HUES64 (cell line): ENCODE results near the gene BIN1.

ENCODE experiments used
- H3K27ac ChIP-seq: 2 replicates; pipeline ENCODE4 v1.7.0; 2013; ENCODE audit warnings: low read depth, low read length, inconsistent platforms
- H3K27me3 ChIP-seq: 2 replicates; pipeline ENCODE4 v1.6.1; 2013; ENCODE audit warnings: mild to moderate bottlenecking, low read length; ENCODE audit not compliant: insufficient read depth
- H3K36me3 ChIP-seq: 2 replicates; pipeline ENCODE4 v1.6.1; 2013; ENCODE audit warnings: mild to moderate bottlenecking, low read length; ENCODE audit not compliant: insufficient read depth
- H3K4me1 ChIP-seq: 2 replicates; pipeline ENCODE4 v1.6.1; 2013; ENCODE audit warnings: mild to moderate bottlenecking, low read length, moderate library complexity; ENCODE audit not compliant: insufficient read depth
- H3K4me3 ChIP-seq: 2 replicates; pipeline ENCODE4 v1.5.1; 2013; ENCODE audit warnings: mild to moderate bottlenecking, low read length, moderate library complexity
- H3K9ac ChIP-seq: 2 replicates; pipeline ENCODE4 v1.6.1; 2013; ENCODE audit warnings: mild to moderate bottlenecking, low read depth, low read length
- H3K9me3 ChIP-seq: 2 replicates; pipeline ENCODE4 v1.6.1; 2013; ENCODE audit warnings: low read depth, low read length; ENCODE audit not compliant: insufficient read depth
- WGBS: fragments of 150-250, 120-280 bp; methylation state at CpG from one replicate; pipeline ENCODE4 v1.1.7; 2013; ENCODE audit warnings: missing lambda C conversion rate; 5-methylcytosine and 5-hydroxymethylcytosine counted together

The BIN1 gene

GRCh38 chr2:127000194-127000593, 106.8 kb downstream of the BIN1 start:
- WGBS: 74% methylated on average over 3 of the region's 3 CpGs
- Histone ChIP-seq H3K9ac (no peak overlapping the region), H3K4me1 (peaks cover 6% of the 10 kb centered on the region), H3K9me3 (no peaks in the 10 kb centered on the region), H3K27ac (no peak overlapping the region), H3K4me3 (no peak overlapping the region), H3K36me3 (no peaks in the 10 kb centered on the region), H3K27me3 (no peaks in the 10 kb centered on the region)

- no peak overlapping the region for H3K4me3 ChIP-seq
- H3K4me1 ChIP-seq: no peaks in the 10 kb centered on the region
- no peaks in the 10 kb centered on the region for H3K27me3 ChIP-seq
- no peaks in the 10 kb centered on the region for H3K9me3 ChIP-seq
- no peaks in the 10 kb centered on the region for H3K36me3 ChIP-seq
- no peak overlapping the region for H3K9ac ChIP-seq
- 84% methylated on average over 5 of the region's 5 CpGs for WGBS
- H3K27ac ChIP-seq: no peak overlapping the region
Observed at GRCh38 chr2:126999106-126999756, 107.7 kb downstream of the BIN1 start.

- Histone ChIP-seq H3K4me1 (no peaks in the 10 kb centered on the region), H3K27me3 (no peaks in the 10 kb centered on the region), H3K4me3 (no peak overlapping the region), H3K9me3 (no peaks in the 10 kb centered on the region), H3K9ac (no peak overlapping the region), H3K27ac (no peak overlapping the region), H3K36me3 (no peaks in the 10 kb centered on the region)
Observed at GRCh38 chr2:126998486-126998885, 108.5 kb downstream of the BIN1 start.
